A172 (cell line): ENCODE data around the gene SPANXN1. TPM values are rescaled to one million over a fixed set of nuclear protein-coding genes. Genes with fewer than 3 reads are reported as not detected.
"Not testable (repeated sequence)": the region's sequence is repeated elsewhere in the genome, so short reads cannot be mapped to it uniquely, and the experiment has no call there.

Experiments used
- DNase-seq: peaks from one replicate; pipeline ENCODE4 v3.0.0-alpha.2; 2015; ENCODE audit warnings: low spot score
- total RNA-seq: library from RNA; depleted of rRNA; stranded (reverse); fragments of >200 nt; shearing (Covaris generic); gene quantifications from 2 replicates; pipeline ENCODE4 v1.2.3, GENCODE V29; 2014; rRNA removed

Gene SPANXN1, protein sequence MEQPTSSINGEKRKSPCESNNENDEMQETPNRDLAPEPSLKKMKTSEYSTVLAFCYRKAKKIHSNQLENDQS
- not detected in 2 replicates for total RNA-seq

DNA sequence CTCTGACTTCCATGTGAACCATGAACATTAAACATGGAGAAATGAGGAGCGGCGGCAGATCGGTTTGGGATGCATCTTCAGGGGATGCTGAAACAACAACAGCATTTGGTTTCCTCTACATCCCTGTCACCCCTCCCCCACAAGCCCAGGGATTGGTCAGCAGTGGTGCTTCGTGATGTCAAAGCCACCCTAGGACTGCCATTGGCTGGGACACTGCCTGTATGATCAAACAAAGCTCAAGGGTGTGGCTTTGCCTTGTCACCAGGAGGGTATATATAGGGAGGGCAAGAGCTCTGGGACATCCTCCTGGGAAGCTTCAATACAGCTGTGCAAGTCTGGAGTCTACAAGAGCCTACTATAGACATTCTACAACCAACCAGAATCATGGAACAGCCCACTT lies at the start of gene SPANXN1:
Gene SPANXN1, plus strand, starts transcription at position 301 of the 400 bp plus-strand sequence. Its CDS starts 84 bp downstream, at position 385.
- DNase-seq, result not testable (repeated sequence)

DNA sequence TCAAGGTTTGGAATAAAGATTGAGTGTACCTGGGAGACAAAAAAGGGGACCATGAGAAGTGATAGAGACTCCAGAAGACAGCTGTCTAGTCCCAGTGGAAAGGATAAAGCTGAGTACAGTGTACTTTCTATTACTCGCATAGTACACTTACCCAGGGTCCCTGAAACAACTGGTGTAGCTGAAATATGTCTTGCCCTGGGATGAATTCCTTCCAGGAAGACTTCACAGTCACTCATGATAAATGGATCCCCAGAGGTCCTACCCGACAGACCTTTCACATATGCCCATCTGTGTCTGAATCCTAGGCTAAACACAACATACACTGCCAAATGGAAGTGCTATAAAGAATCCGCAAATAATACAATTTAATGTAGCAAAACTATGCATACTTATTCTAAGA lies 48.2 kb upstream of the SPANXN1 start:
- no peak for DNase-seq

DNA sequence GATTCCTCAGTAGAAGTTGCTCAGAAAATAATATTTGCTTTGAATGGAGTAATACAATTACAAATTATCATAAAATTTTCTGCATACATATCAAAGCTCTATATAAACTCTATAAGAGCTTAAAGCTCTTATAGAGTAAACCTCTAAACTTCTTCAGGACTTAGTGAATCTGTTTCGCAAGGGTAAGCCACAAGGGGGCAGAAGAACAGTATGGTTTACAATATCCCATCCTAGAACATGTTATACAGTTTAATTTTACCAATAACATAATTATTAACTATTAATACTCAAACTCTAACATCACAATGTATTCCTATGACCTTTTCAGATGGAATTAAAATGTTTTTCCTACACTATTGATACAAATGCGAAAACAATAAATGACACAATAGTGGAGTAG lies 33.8 kb upstream of the SPANXN1 start:
- peak; percentile 44 for DNase-seq

DNA sequence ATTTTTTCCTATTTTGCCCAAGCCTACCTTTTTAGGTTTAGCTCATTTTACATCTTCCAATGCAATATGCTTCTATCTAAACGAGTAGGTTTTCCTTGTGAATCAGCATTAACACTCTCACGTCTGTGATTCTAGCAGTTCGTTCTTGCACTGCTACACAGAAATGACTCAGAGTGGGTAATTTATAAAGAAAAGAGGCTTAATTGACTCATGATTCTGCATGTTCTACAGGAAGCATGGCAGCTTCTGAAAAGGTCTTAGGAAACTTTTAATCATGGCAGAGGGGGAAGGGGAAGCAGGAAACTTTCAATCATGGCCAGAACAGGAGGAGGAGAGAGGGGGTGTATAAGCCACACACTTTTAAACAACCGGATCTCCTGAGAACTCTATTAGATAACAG lies 44.9 kb downstream of the SPANXN1 start:
- DNase-seq, result peak; percentile 36
